Measurements from ENCODE around the gene TECPR1. TPM values are rescaled to one million over a fixed set of nuclear protein-coding genes. Genes with fewer than 3 reads are reported as not detected.

The TECPR1 gene
- total RNA-seq, 1 experiment from 2014 or later = 11.5 TPM

- no peaks in the 10 kb centered on the region for H4K20me1 ChIP-seq (ENCODE audit: low read length)
- H3K9ac ChIP-seq (ENCODE audit: low read length) = no peak overlapping the region
- H3K4me1 ChIP-seq (ENCODE audit: insufficient read depth, low read length) = no peaks in the 10 kb centered on the region
- no peaks in the 10 kb centered on the region for H3K27me3 ChIP-seq (ENCODE audit: low read length)
- H3K27ac ChIP-seq (ENCODE audit: low read length) = no peak overlapping the region
- no peaks in the 10 kb centered on the region for H3K9me3 ChIP-seq (ENCODE audit: low read length)
- H3K4me2 ChIP-seq (ENCODE audit: low read length) = no peak overlapping the region
- no peak for ATAC-seq
- H3K36me3 ChIP-seq (ENCODE audit: low read depth, low read length) = no peaks in the 10 kb centered on the region
- H3K4me3 ChIP-seq (ENCODE audit: low read length) = no peak overlapping the region
- no peak overlapping the region for H2AFZ ChIP-seq (ENCODE audit: low read length)
- no peak for TF ChIP-seq EZH2phosphoT487 (IDR thresholded peaks at IDR 0.05; ENCODE audit: borderline replicate concordance, low read length)
- TF ChIP-seq, protein P1, sequence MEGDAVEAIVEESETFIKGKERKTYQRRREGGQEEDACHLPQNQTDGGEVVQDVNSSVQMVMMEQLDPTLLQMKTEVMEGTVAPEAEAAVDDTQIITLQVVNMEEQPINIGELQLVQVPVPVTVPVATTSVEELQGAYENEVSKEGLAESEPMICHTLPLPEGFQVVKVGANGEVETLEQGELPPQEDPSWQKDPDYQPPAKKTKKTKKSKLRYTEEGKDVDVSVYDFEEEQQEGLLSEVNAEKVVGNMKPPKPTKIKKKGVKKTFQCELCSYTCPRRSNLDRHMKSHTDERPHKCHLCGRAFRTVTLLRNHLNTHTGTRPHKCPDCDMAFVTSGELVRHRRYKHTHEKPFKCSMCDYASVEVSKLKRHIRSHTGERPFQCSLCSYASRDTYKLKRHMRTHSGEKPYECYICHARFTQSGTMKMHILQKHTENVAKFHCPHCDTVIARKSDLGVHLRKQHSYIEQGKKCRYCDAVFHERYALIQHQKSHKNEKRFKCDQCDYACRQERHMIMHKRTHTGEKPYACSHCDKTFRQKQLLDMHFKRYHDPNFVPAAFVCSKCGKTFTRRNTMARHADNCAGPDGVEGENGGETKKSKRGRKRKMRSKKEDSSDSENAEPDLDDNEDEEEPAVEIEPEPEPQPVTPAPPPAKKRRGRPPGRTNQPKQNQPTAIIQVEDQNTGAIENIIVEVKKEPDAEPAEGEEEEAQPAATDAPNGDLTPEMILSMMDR (conservative IDR thresholded peaks at IDR 0.05; ENCODE audit: low read depth, low read length) = no peak
- TF ChIP-seq EZH2 (IDR thresholded peaks at IDR 0.05; ENCODE audit: low read length, unreplicated experiment) = no peak
- ChIA-PET POLR2A (ENCODE audit: unreplicated experiment) (no interaction called here), CTCF (no interaction called here)
- no TSS peak for BruUV-seq (replicated peaks)
- H3F3A ChIP-seq (ENCODE audit: low read length, unreplicated experiment) = no peaks in the 10 kb centered on the region
- intact Hi-C loops (cut with micrococcal nuclease) = no loop called here
- H3K79me2 ChIP-seq (ENCODE audit: low read length) = no peaks in the 10 kb centered on the region
- no peaks in the 10 kb centered on the region for H3K9me2 ChIP-seq (replicated peaks; ENCODE audit: low read length)
- DNase-seq = no peak
These were observed 14.0 kb downstream of the TECPR1 start for GRCh38 chr7:98238076-98238475.

GRCh38 chr7:98236355-98237185 is 15.5 kb downstream of the TECPR1 start:
- no peak overlapping the region for H3K4me3 ChIP-seq (ENCODE audit: low read length)
- no peaks in the 10 kb centered on the region for H3K9me2 ChIP-seq (replicated peaks; ENCODE audit: low read length)
- intact Hi-C loops (cut with micrococcal nuclease) = no loop called here
- no peaks in the 10 kb centered on the region for H4K20me1 ChIP-seq (ENCODE audit: low read length)
- DNase-seq = no peak
- ATAC-seq = no peak
- no peaks in the 10 kb centered on the region for H3F3A ChIP-seq (ENCODE audit: low read length, unreplicated experiment)
- no peaks in the 10 kb centered on the region for H3K4me1 ChIP-seq (ENCODE audit: insufficient read depth, low read length)
- no TSS peak for BruUV-seq (replicated peaks)
- no peak overlapping the region for H3K27ac ChIP-seq (ENCODE audit: low read length)
- H3K27me3 ChIP-seq (ENCODE audit: low read length) = no peaks in the 10 kb centered on the region
- no peak overlapping the region for H3K9ac ChIP-seq (ENCODE audit: low read length)
- H3K36me3 ChIP-seq (ENCODE audit: low read depth, low read length) = no peaks in the 10 kb centered on the region
- POLR2A ChIA-PET (ENCODE audit: unreplicated experiment) = interaction anchor here (0.6 kb wide), 1 partner anchor 49 kb away, joined by 5 read pairs; no protein-coding TSS in a partner anchor
- no peaks in the 10 kb centered on the region for H3K79me2 ChIP-seq (ENCODE audit: low read length)
- H2AFZ ChIP-seq (ENCODE audit: low read length) = no peak overlapping the region
- CTCF ChIA-PET = no interaction called here
- H3K4me2 ChIP-seq (ENCODE audit: low read length) = no peak overlapping the region
- no peaks in the 10 kb centered on the region for H3K9me3 ChIP-seq (ENCODE audit: low read length)
- TF ChIP-seq EZH2 (IDR thresholded peaks at IDR 0.05; ENCODE audit: low read length, unreplicated experiment) = no peak
- TF ChIP-seq EZH2phosphoT487 (IDR thresholded peaks at IDR 0.05; ENCODE audit: borderline replicate concordance, low read length) = no peak
- TF ChIP-seq, protein P1 (conservative IDR thresholded peaks at IDR 0.05; ENCODE audit: low read depth, low read length) = no peak

GRCh38 chr7:98235901-98236300 is 16.1 kb downstream of the TECPR1 start:
- Histone ChIP-seq H3K9me2 (replicated peaks; ENCODE audit: low read length) (no peaks in the 10 kb centered on the region), H3K36me3 (ENCODE audit: low read depth, low read length) (no peaks in the 10 kb centered on the region), H3K4me3 (ENCODE audit: low read length) (no peak overlapping the region), H2AFZ (ENCODE audit: low read length) (no peak overlapping the region), H3K4me2 (ENCODE audit: low read length) (no peak overlapping the region), H3K79me2 (ENCODE audit: low read length) (no peaks in the 10 kb centered on the region), H4K20me1 (ENCODE audit: low read length) (no peaks in the 10 kb centered on the region), H3K4me1 (ENCODE audit: insufficient read depth, low read length) (no peaks in the 10 kb centered on the region), H3K27ac (ENCODE audit: low read length) (no peak overlapping the region), H3F3A (ENCODE audit: low read length, unreplicated experiment) (no peaks in the 10 kb centered on the region), H3K9me3 (ENCODE audit: low read length) (no peaks in the 10 kb centered on the region), H3K9ac (ENCODE audit: low read length) (no peak overlapping the region), H3K27me3 (ENCODE audit: low read length) (no peaks in the 10 kb centered on the region)
- DNase-seq = no peak
- BruUV-seq (replicated peaks) = no TSS peak
- intact Hi-C loops (cut with micrococcal nuclease) = no loop called here
- TF ChIP-seq, protein P1 (conservative IDR thresholded peaks at IDR 0.05; ENCODE audit: low read depth, low read length) = no peak
- TF ChIP-seq EZH2 (IDR thresholded peaks at IDR 0.05; ENCODE audit: low read length, unreplicated experiment) = no peak
- TF ChIP-seq EZH2phosphoT487 (IDR thresholded peaks at IDR 0.05; ENCODE audit: borderline replicate concordance, low read length) = no peak
- POLR2A ChIA-PET (ENCODE audit: unreplicated experiment) = no interaction called here
- no peak for ATAC-seq
- CTCF ChIA-PET = no interaction called here

All from PC-3 (cell line).